GM19023 (cell line): ENCODE measurements around the gene GSN.
A peak's percentile ranks its signal among the peaks of the same experiment; 100 is the strongest.

Source experiments
- ATAC-seq: cut with Tn5 transposase; IDR thresholded peaks from one replicate; pipeline ENCODE4 v1.9.1; 2021; ENCODE audit warnings: mild to moderate bottlenecking, moderate library complexity; ENCODE audit not compliant: unreplicated experiment

GSN gene

GRCh38 chr9:121267689-121268597, at the start of gene GSN:
GSN (plus strand) TSS chr9:121268162; CDS start chr9:121301972, 33,810 bp downstream.
- ATAC-seq: peak; percentile 76

DNA sequence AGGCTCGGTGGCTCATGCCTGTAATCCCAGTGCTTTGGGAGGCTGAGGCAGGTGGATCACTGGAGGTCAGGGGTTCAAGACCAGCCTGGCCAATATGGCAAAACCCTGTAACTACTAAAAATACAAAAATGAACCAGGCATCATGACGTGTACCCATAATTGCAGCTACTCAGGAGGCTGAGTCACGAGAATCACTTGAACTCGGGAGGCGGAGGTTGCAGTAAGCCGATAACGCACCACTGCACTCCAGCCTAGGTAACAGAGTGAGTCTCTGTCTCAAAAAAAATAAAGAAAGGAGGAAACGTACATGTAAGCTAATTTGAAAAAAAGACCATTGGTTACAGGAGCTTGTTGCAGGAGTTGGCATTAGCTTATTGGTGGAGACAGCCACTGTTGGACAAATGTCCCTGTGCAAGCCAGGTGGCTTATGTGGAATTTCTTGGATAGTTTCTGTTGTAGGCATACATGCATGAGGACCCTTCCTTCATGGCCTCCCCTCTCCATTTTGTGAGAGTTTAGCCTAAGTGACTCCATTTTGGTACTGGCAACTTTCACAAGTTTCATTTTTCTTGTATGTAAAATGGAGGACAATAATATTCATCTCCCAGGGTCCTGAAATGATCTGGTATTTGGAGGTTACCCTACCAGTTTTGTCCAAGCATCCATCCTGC, 49.5 kb upstream of the GSN start:
- ATAC-seq: peak; percentile 23

DNA sequence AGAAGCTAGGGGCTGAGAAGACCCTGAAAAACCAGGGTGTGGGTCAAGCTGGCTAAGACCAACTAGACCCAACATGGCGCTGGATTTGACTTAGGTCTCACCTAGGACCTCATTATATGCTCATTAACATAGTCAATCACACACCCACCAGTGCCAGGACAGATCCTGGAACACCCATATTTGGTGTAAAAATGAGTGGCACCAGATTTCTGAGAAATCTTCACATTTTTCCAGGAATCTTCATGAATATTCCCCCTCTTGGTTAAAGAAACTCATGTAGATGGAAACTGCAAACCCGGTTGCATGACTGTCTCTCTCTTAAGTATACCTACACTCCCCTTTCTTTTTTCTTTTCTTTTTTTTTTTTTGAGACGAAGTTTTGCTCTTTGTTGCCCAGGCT, 48.4 kb upstream of the GSN start:
- ATAC-seq: no peak

DNA sequence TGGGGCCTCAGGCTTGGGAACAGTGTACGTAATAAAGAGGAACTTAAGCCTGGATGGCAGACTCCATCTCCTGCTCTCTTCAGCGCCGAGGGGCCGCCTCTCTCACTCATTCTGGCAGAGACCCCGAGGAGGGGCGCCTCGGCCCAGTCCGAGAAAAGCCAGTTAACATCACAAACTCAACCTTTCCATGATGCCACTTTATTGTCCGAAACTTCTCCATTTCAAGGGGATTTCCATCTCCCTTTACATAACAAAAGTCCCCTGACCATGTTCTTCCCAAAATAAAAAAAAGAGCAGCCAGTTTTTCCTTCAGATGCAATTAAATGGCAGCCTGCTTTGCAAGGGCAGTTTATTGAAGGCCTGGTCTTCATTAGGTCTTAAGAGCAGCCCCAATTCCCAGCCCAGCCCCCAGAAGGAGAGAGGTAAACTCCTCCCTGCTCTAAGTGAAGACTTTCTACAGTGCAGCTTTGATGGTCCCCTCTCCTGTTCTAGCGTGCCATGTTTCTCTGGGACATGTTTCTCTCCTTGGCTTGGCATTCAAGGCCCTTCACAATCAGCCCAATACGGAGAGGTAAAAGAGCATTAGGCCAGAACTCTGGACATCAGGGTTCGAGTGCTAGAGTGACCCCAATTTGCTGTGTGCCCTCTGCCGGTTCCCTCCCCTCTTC, 46.8 kb upstream of the GSN start:
- no peak for ATAC-seq

- no peak for ATAC-seq
Measured at GRCh38 chr9:121221664-121222055, 46.3 kb upstream of the GSN start.

- ATAC-seq: no peak
Measured at GRCh38 chr9:121222524-121223171, 45.3 kb upstream of the GSN start.

GRCh38 chr9:121225240-121225639, 42.7 kb upstream of the GSN start:
- no peak for ATAC-seq

- ATAC-seq: no peak
Measured at GRCh38 chr9:121226175-121226574, 41.8 kb upstream of the GSN start.

DNA sequence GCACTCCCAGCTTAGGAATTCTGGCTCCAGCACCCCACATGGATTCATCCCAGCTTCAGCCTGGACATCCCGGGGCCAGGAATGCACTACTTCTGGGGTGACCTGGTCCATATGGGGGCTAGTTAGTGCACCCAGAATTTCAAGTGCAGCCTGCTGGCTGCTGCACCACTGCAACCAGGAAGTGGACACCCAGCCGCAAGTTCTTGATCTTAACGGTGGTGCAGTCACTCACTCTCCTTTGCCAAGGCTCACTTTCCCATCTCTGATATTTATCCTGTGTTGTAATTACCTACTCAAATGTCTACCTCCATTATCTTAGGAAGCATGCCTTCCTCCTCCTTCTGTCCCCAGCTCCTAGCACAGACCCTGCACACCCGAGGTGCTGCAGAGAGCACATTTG, 40.1 kb upstream of the GSN start:
- ATAC-seq: no peak

DNA sequence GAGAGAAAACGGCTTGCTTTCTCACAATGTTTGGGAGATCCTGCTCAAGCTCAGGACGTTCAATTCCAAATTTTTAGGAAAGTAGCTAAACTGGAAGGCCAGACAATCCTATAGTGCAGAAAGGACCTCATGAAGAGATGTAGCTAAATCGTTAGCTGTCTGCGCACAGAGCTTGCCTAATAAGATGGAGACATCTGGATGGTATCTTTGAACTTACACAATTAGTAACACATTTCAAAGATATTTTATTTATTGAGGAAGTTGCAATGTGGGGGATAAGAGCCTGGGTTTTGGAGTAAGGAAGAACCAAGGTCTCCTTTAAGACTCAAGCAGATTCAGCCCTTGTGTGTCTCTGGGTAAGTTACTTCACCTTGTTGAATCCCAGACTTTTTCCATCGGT, 37.7 kb upstream of the GSN start:
- ATAC-seq: no peak

DNA sequence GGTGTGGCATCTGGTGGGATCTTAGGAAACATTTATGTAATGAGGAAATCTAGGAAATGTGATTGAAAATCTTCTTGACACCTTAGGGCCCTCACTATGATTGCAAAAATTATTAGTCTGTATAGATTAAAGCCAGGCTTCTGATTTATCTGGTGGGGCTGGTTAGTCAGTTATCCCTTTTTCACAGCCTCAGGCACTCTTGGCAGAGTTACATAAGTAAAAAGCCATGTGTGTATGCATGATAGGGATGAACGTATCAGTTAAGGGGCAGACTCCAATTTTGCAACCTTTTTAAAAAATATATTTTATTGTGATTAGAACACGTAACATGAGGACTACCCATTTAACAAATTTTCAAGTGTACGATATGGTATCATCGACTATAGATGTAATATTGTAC, 35.7 kb upstream of the GSN start:
- no peak for ATAC-seq

- no peak for ATAC-seq
Measured at GRCh38 chr9:121233906-121234831, 33.8 kb upstream of the GSN start.

GRCh38 chr9:121234832-121235161, 33.2 kb upstream of the GSN start:
- ATAC-seq: no peak

GRCh38 chr9:121235512-121235911, 32.5 kb upstream of the GSN start:
- no peak for ATAC-seq

- ATAC-seq: no peak
Measured at GRCh38 chr9:121237916-121238315, 30.0 kb upstream of the GSN start.

DNA sequence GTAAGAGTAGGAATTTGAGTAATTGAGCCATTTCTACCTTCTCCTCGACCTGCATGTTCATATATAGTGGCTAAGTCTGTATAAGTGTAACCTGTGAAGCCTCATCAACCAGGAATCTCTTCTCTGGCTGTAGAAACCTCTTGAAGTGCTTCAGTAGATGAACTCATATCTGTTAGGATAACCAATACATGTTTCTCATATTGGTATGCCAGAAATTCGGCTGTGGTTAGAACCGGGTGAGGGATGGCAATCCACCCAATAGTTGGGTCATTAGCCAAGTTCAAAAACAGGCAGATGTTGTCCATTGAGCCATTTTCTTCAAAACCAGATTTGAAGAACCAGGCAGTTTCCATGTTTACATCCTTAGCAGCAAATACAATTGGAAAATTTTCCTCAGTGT, 28.9 kb upstream of the GSN start:
- ATAC-seq: no peak

- ATAC-seq: no peak
Measured at GRCh38 chr9:121239851-121240250, 28.1 kb upstream of the GSN start.

DNA sequence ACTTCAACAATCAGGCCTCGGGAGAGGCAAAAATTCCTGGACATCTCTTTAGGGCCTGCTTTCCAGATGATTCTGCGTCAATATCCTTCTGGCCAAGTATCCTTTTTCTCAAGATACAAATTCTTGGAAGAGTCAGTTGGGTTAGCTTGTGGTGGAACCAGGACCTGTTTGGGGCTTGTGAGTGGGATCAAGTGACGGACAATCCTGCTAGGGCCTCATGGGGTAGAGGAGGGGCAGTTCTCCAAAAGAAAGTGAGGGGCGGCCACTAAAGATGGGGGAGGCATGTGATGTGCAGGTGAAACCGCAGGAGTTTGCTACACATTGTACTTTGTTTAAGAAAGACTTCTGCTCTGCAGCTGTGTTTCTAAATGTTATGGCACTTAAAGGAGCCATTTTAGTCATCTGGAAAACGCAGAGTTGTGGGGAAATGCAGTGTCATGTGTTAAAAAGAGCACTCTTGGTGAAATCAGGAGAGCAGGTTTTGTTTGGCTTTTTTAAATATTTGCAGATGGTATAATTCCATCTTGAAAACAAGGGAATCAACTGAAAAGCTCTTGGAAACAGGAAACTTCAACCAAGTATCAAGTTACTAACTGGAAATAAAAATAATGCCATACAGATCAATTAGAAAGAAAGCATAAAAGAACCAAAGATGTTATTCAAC, 27.4 kb upstream of the GSN start:
- no peak for ATAC-seq

DNA sequence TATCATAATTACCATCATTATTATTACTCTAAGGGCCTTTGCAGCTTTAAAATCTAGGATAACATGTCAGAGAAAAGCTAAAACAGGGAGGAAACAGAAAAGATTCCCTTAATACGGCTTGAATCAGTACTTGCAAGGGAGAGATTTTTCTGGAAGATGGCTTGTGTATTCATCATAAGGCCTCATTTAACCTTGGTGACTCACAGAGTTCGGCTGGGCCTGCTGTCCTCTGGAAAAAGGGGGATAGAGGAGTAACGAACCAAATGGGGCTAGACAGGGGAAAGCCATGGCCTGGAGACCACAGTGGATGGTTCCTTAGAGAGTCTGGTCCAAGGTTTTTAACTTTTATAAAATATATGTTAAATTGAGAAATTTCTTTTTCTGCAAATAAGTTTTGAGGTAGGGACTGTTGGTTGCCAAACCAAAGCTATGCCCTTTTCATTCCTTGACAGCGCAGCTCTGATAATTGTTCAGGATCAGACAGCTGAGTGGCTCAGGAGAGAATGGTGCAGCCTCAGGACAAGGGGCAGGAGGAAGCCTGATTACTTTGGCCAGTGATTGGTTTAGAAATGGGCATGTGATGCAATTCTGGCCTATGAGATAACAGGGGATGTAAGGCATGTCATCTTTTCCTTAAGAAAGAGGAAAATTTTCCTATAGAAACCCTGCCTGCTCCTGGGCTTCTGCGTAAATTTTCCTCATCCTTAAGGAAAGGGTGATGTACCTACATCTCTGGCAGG, 25.6 kb upstream of the GSN start:
- no peak for ATAC-seq
